ENCODE measurements around the gene LDLRAD2.

LDLRAD2 gene

GRCh38 chr1:21853131-21853427, 41.0 kb downstream of the LDLRAD2 start:
- no peaks in the 10 kb centered on the region for H3K9me2 ChIP-seq (replicated peaks; ENCODE audit: low read depth, low read length)
- H4K20me1 ChIP-seq (ENCODE audit: insufficient read depth, low read length, poor library complexity, severe bottlenecking), result no peaks in the 10 kb centered on the region
- H3K9ac ChIP-seq (ENCODE audit: low read depth, low read length, poor library complexity, severe bottlenecking), result no peak overlapping the region

DNA sequence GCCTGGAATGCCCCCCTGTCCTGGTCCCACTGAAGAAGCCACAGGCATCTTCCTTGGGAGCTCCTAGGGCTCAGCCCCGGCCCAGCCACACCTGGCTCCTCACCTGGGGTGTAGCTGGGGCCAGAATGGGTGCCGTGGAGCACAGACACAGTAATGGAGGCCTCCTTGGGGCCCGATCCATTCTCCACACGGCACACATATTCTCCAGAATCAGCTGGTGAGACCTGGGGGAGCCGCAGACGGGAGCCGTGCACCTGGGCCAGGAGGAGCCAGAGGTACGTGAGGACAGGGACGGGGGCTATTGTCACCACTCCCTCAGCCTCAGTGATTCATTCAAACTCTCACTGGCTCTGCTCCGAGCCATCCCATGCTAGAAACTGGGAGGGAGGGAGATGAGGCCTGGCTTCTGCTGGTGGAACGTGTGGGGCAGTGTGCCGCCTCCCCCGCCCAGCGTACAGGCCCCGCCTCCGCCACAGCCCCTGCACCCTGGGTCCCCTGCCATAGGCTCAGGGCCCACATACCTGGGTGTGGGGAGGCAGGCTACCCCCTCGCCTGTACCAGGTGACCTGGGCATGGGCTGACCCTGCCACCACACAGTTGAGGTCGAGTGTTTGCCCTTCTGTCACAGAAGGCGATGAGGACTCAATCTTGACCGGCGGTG, 42.2 kb downstream of the LDLRAD2 start:
- Histone ChIP-seq H3K79me2 (ENCODE audit: insufficient read depth, low read length) (no peaks in the 10 kb centered on the region), H3K27me3 (ENCODE audit: insufficient read depth, low read length, poor library complexity, severe bottlenecking) (no peaks in the 10 kb centered on the region), H3K9me3 (ENCODE audit: insufficient read depth, low read depth, low read length) (no peaks in the 10 kb centered on the region), H3K9ac (ENCODE audit: low read depth, low read length, poor library complexity, severe bottlenecking) (no peak overlapping the region), H2AFZ (ENCODE audit: low read length) (no peak overlapping the region), H3K36me3 (ENCODE audit: insufficient read depth, low read length) (no peaks in the 10 kb centered on the region), H4K20me1 (ENCODE audit: insufficient read depth, low read length, poor library complexity, severe bottlenecking) (no peaks in the 10 kb centered on the region), H3K9me2 (replicated peaks; ENCODE audit: low read depth, low read length) (no peaks in the 10 kb centered on the region), H3K4me3 (ENCODE audit: low read length, poor library complexity, severe bottlenecking) (no peak overlapping the region), H3F3A (ENCODE audit: low read depth) (no peaks in the 10 kb centered on the region), H3K4me1 (ENCODE audit: insufficient read depth, low read length, poor library complexity, severe bottlenecking) (peaks cover 9% of the 10 kb centered on the region), H3K4me2 (ENCODE audit: low read depth, low read length, poor library complexity, severe bottlenecking) (no peak overlapping the region)
- TF ChIP-seq EZH2phosphoT487 (IDR thresholded peaks at IDR 0.05; ENCODE audit: borderline replicate concordance) (no peak), CTCF (conservative IDR thresholded peaks at IDR 0.05; ENCODE audit: low read length) (no peak)

More at GRCh38 chr1:21853131-21853427, 41.0 kb downstream of the LDLRAD2 start:
- Histone ChIP-seq H3K79me2 (ENCODE audit: insufficient read depth, low read length) (no peaks in the 10 kb centered on the region), H3K27me3 (ENCODE audit: insufficient read depth, low read length, poor library complexity, severe bottlenecking) (no peaks in the 10 kb centered on the region), H2AFZ (ENCODE audit: low read length) (no peak overlapping the region), H3K36me3 (ENCODE audit: insufficient read depth, low read length) (no peaks in the 10 kb centered on the region), H3K4me2 (ENCODE audit: low read depth, low read length, poor library complexity, severe bottlenecking) (no peak overlapping the region), H3K4me3 (ENCODE audit: low read length, poor library complexity, severe bottlenecking) (no peak overlapping the region), H3K9me3 (ENCODE audit: insufficient read depth, low read depth, low read length) (no peaks in the 10 kb centered on the region), H3K4me1 (ENCODE audit: insufficient read depth, low read length, poor library complexity, severe bottlenecking) (peaks cover 9% of the 10 kb centered on the region), H3F3A (ENCODE audit: low read depth) (no peaks in the 10 kb centered on the region)
- TF ChIP-seq EZH2phosphoT487 (IDR thresholded peaks at IDR 0.05; ENCODE audit: borderline replicate concordance) (no peak), CTCF (conservative IDR thresholded peaks at IDR 0.05; ENCODE audit: low read length) (no peak)

DNA sequence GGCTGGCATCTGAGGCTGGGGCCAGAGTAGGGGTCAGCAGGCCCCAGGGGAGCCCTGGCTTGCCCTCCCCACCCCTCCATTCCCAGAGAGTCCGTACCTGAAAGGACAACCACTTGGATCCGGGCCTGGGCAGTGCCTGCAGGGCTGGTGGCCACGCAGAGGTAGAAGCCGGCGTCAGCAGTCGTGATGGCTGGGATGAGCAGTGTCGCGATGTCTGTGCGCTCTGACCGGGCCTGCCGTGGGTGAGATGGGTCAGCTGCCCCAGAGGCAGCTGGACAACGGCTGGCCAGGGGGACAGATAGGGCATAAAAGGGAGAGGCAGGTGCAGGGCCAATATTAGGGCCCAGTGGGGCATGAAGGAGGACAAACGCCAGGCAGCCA, 42.7 kb downstream of the LDLRAD2 start:
- Histone ChIP-seq H3K79me2 (ENCODE audit: insufficient read depth, low read length) (no peaks in the 10 kb centered on the region), H2AFZ (ENCODE audit: low read length) (no peak overlapping the region), H3K9me3 (ENCODE audit: insufficient read depth, low read depth, low read length) (no peaks in the 10 kb centered on the region), H3F3A (ENCODE audit: low read depth) (no peaks in the 10 kb centered on the region), H3K4me3 (ENCODE audit: low read length, poor library complexity, severe bottlenecking) (no peak overlapping the region), H3K27me3 (ENCODE audit: insufficient read depth, low read length, poor library complexity, severe bottlenecking) (no peaks in the 10 kb centered on the region), H3K4me1 (ENCODE audit: insufficient read depth, low read length, poor library complexity, severe bottlenecking) (peaks cover 9% of the 10 kb centered on the region), H3K9me2 (replicated peaks; ENCODE audit: low read depth, low read length) (no peaks in the 10 kb centered on the region), H3K36me3 (ENCODE audit: insufficient read depth, low read length) (no peaks in the 10 kb centered on the region), H3K4me2 (ENCODE audit: low read depth, low read length, poor library complexity, severe bottlenecking) (no peak overlapping the region), H4K20me1 (ENCODE audit: insufficient read depth, low read length, poor library complexity, severe bottlenecking) (no peaks in the 10 kb centered on the region), H3K9ac (ENCODE audit: low read depth, low read length, poor library complexity, severe bottlenecking) (no peak overlapping the region)
- TF ChIP-seq CTCF (conservative IDR thresholded peaks at IDR 0.05; ENCODE audit: low read length) (no peak), EZH2phosphoT487 (IDR thresholded peaks at IDR 0.05; ENCODE audit: borderline replicate concordance) (no peak)

All from Loucy (cell line).